Thyroid gland (tissue), 4 donors: ENCODE results near the gene SYDE2. TPM values are rescaled to one million over a fixed set of nuclear protein-coding genes. Genes with fewer than 3 reads are reported as not detected.
"Not testable (repeated sequence)": the region's sequence is repeated elsewhere in the genome, so short reads cannot be mapped to it uniquely, and the experiment has no call there.

Experiments used
- DNase-seq, 2 donors: peaks; one replicate each; pipeline ENCODE4 v3.0.0-alpha.2; 2019
- H3K27ac ChIP-seq, 3 donors: fragments of 200-600 bp; sonication (generic); 1 replicate in 2 of 3; 2 replicates in 1 of 3; pipeline ENCODE4 v1.5.1; 2016 to 2019; ENCODE audit warnings: mild to moderate bottlenecking in 1 of 3, moderate library complexity in 1 of 3
- H3K27me3 ChIP-seq: fragments of 200-600 bp; sonication (generic); one replicate; pipeline ENCODE4 v1.5.1; 2019
- H3K36me3 ChIP-seq, 2 donors: fragments of 200-600 bp; sonication (generic); one replicate each; pipeline ENCODE4 v1.5.1; 2016 to 2019
- H3K4me1 ChIP-seq, 2 donors: fragments of 200-600 bp; sonication (generic); one replicate each; pipeline ENCODE4 v1.5.1; 2017 to 2019
- H3K4me3 ChIP-seq, 3 donors: fragments of 200-600 bp; sonication (generic); replicated peaks in 1 of 3; 1 replicate in 2 of 3; 2 replicates in 1 of 3; pipeline ENCODE4 v1.5.1; 2016; ENCODE audit warnings: mild to moderate bottlenecking in 1 of 3
- H3K9me3 ChIP-seq: fragments of 200-600 bp; sonication (generic); one replicate; pipeline ENCODE4 v1.5.1; 2017
- CTCF ChIP-seq, 6 experiments: fragments of 200-600 bp in 3 of 6; fragments of 450-650 bp in 3 of 6; sonication (generic) in 3 of 6; IDR thresholded peaks; one replicate each; pipeline ENCODE4 v1.5.1; 2016 to 2019; ENCODE audit warnings: antibody characterized with exemption in 6 of 6, mild to moderate bottlenecking in 2 of 6, inconsistent platforms in 1 of 6, moderate library complexity in 1 of 6
- POLR2A ChIP-seq, 2 donors: fragments of 450-650 bp; IDR thresholded peaks; one replicate each; pipeline ENCODE4 v1.6.1; 2017; ENCODE audit warnings: antibody characterized with exemption in 2 of 2, mild to moderate bottlenecking in 2 of 2, moderate library complexity in 1 of 2
- WGBS, 2 donors: methylation state at CpG; one replicate each; pipeline ENCODE4 v1.1.5; 2017; 5-methylcytosine and 5-hydroxymethylcytosine counted together
- intact Hi-C: fragments of 100-400 bp; cut with DNase I; formaldehyde crosslinking; loops from one replicate; pipeline ENCODE4 v1.15.1; 2023
- total RNA-seq, 4 donors: library from RNA; depleted of rRNA; stranded (reverse); fragments of >200 nt; gene quantifications; one replicate each; pipeline ENCODE4 v1.2.3, GENCODE V29; 2016

SYDE2 gene
- 10 to 100 TPM; 15.2 to 30.8 (median 20.5) TPM for total RNA-seq

- peaks cover 0 to 19% of the 10 kb centered on the region in 2 donors for H3K4me1 ChIP-seq
Observed at GRCh38 chr1:85200463-85201339, at the start of gene SYDE2. SYDE2 (minus strand) TSS chr1:85201016; CDS start chr1:85200996, 20 bp downstream.

GRCh38 chr1:85249042-85249441 is 48.2 kb upstream of the SYDE2 start:
- intact Hi-C loops, DNase-seq, H3K27me3 ChIP-seq: not testable (repeated sequence)

More at GRCh38 chr1:85200463-85201339, at the start of gene SYDE2:
- Histone ChIP-seq H3K9me3 (no peaks in the 10 kb centered on the region), H3K36me3 (no peaks in the 10 kb centered on the region), H3K27me3 (no peaks in the 10 kb centered on the region), H3K27ac (peak within 1 kb of the TSS; percentile 95 to 97 (median 95)), H3K4me3 (peak within 1 kb of the TSS; percentile 65 to 80 (median 72))
- TF ChIP-seq CTCF (IDR thresholded peaks at IDR 0.05) (no peak), POLR2A (IDR thresholded peaks at IDR 0.05) (peak; percentile 73 to 95)
- 0% methylated on average over 5 of the region's 99 CpGs; no CpG with 5 or more reads in 1 of the 2 donors for WGBS, 2 donors
- peak; percentile 89 to 91 for DNase-seq
- intact Hi-C loops, result loop anchor here (5.0 kb wide), 1 partner anchor 57 kb away; the partner anchor contains the start of gene C1orf52

GRCh38 chr1:85245891-85246290 is 45.1 kb upstream of the SYDE2 start:
- no peaks in the 10 kb centered on the region for H3K9me3 ChIP-seq

More at GRCh38 chr1:85249042-85249441, 48.2 kb upstream of the SYDE2 start:
- WGBS, 2 donors, result 92 to 98% methylated on average over 1 to 3 of the region's 3 CpGs
- not testable (repeated sequence) for H3K27ac ChIP-seq, H3K36me3 ChIP-seq, H3K9me3 ChIP-seq, H3K4me1 ChIP-seq, H3K4me3 ChIP-seq

GRCh38 chr1:85245456-85245855 is 44.6 kb upstream of the SYDE2 start:
- TF ChIP-seq CTCF (IDR thresholded peaks at IDR 0.05) (no peak), POLR2A (IDR thresholded peaks at IDR 0.05) (no peak)
- no peak for DNase-seq
- Histone ChIP-seq H3K4me3 (no peak overlapping the region), H3K27me3 (no peaks in the 10 kb centered on the region), H3K4me1 (peaks cover 0 to 4% of the 10 kb centered on the region in 2 donors), H3K36me3 (no peaks in the 10 kb centered on the region), H3K9me3 (no peaks in the 10 kb centered on the region), H3K27ac (no peak overlapping the region)
- intact Hi-C loops, result no loop called here
- 75 to 95% methylated on average over 1 of the region's 1 CpG for WGBS, 2 donors

More at GRCh38 chr1:85245891-85246290, 45.1 kb upstream of the SYDE2 start:
- no peak overlapping the region for H3K4me3 ChIP-seq
- intact Hi-C loops, result no loop called here
- no peaks in the 10 kb centered on the region for H3K27me3 ChIP-seq
- no peaks in the 10 kb centered on the region for H3K36me3 ChIP-seq
- WGBS, 2 donors, result 88 to 90% methylated on average over 1 of the region's 1 CpG
- H3K27ac ChIP-seq, result no peak overlapping the region
- TF ChIP-seq CTCF (IDR thresholded peaks at IDR 0.05), result no peak
- no peak for TF ChIP-seq POLR2A (IDR thresholded peaks at IDR 0.05)
- no peaks in the 10 kb centered on the region for H3K4me1 ChIP-seq
- no peak for DNase-seq

GRCh38 chr1:85244271-85245061 is 43.6 kb upstream of the SYDE2 start:
- intact Hi-C loops, result no loop called here
- Histone ChIP-seq H3K4me1 (peaks cover 0 to 5% of the 10 kb centered on the region in 2 donors), H3K27ac (no peak overlapping the region)

More at GRCh38 chr1:85244271-85245061, 43.6 kb upstream of the SYDE2 start:
- Histone ChIP-seq H3K4me3 (no peak overlapping the region), H3K36me3 (no peaks in the 10 kb centered on the region), H3K27me3 (no peaks in the 10 kb centered on the region), H3K9me3 (no peaks in the 10 kb centered on the region)
- WGBS, 2 donors, result 74% methylated on average over 4 of the region's 4 CpGs
- TF ChIP-seq POLR2A (IDR thresholded peaks at IDR 0.05) (no peak), CTCF (IDR thresholded peaks at IDR 0.05) (no peak)
- DNase-seq, result no peak
